Measurements from ENCODE around the gene GNG12. TPM values are rescaled to one million over a fixed set of nuclear protein-coding genes. Genes with fewer than 3 reads are reported as not detected.

Gene GNG12
- total and polyA plus RNA-seq, 4 donors = 61.3 to 157 (median 78.5) TPM

DNA sequence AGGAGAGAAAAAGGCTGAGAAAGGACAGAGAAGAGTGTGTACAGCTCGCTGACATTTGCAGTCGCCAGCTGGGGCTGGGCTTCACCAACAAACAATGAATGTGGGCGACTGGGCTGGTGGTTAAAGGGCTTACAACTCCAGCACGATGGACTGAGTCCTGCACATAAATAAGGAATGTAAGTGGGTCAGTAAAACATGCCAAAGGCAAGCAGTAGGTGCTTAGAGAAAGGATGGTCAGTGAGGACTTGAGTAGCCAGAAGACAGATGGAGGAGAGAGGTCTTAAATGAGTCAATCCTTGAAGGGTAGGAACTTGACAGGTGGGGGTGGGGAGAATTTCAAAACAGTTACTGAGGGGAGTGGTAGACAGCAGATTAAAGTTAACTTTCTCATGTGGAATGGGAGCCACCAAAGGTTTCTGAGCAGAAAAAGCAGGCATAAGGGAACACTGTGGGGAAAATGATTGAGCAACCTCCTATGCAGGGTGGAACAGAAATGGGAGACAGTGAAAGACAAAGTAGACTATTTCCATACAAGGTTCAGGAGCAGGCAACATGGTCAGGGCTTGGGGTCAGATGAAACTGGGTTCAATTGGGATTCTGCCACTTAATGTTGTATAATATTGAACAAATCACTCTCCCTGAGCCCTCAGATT is 110.8 kb downstream of the GNG12 start:
- H3K27me3 ChIP-seq (ENCODE audit: control insufficient read depth, insufficient read depth, low read length) = no peaks in the 10 kb centered on the region
- peaks cover 3% of the 10 kb centered on the region for H3K4me1 ChIP-seq (ENCODE audit: control insufficient read depth, insufficient read depth, low read length)
- no peaks in the 10 kb centered on the region for H3K9me3 ChIP-seq (ENCODE audit: control insufficient read depth, insufficient read depth, low read length)
- DNase-seq (ENCODE audit: low read depth in 4 of 6, low spot score in 6 of 6) = no peak
- H3K27ac ChIP-seq (ENCODE audit: low read depth, low read length) = no peak overlapping the region
- no peak overlapping the region for H3K4me3 ChIP-seq (ENCODE audit: low read depth, low read length)
- H3K36me3 ChIP-seq (ENCODE audit: control insufficient read depth, insufficient read depth, low read length) = no peaks in the 10 kb centered on the region
- WGBS (ENCODE audit: insufficient coverage) = 46% methylated on average over 4 of the region's 4 CpGs

GRCh38 chr1:67721650-67722291 is 111.5 kb downstream of the GNG12 start:
- Histone ChIP-seq H3K27me3 (ENCODE audit: control insufficient read depth, insufficient read depth, low read length) (no peaks in the 10 kb centered on the region), H3K4me3 (ENCODE audit: low read depth, low read length) (no peak overlapping the region), H3K4me1 (ENCODE audit: control insufficient read depth, insufficient read depth, low read length) (peaks cover 8% of the 10 kb centered on the region), H3K9me3 (ENCODE audit: control insufficient read depth, insufficient read depth, low read length) (no peaks in the 10 kb centered on the region), H3K27ac (ENCODE audit: low read depth, low read length) (no peak overlapping the region), H3K36me3 (ENCODE audit: control insufficient read depth, insufficient read depth, low read length) (no peaks in the 10 kb centered on the region)
- 100% methylated on average over 1 of the region's 2 CpGs for WGBS (ENCODE audit: insufficient coverage)
- no peak for DNase-seq (ENCODE audit: low read depth in 4 of 6, low spot score in 6 of 6)

DNA sequence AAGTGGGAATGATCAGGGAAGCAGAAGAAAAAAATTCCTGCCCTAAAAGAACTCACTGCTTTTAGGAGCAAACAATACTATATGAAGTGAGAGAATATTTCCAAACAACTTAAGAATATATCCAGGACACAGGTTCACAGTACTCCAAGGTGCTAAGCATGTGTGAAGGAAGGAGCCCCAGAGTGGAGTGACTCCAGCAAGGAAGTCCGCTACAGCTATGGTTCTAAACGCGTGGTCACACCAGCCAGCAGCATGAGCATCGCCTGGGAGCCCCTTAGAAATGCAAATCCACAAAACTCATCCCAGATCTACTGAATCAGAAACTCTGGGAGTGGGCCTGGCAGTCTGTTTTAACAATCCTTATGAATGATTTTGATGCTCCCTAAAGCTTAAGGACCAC is 112.2 kb downstream of the GNG12 start:
- Histone ChIP-seq H3K27ac (ENCODE audit: low read depth, low read length) (no peak overlapping the region), H3K4me1 (ENCODE audit: control insufficient read depth, insufficient read depth, low read length) (peaks cover 12% of the 10 kb centered on the region), H3K27me3 (ENCODE audit: control insufficient read depth, insufficient read depth, low read length) (no peaks in the 10 kb centered on the region), H3K9me3 (ENCODE audit: control insufficient read depth, insufficient read depth, low read length) (no peaks in the 10 kb centered on the region), H3K4me3 (ENCODE audit: low read depth, low read length) (no peak overlapping the region), H3K36me3 (ENCODE audit: control insufficient read depth, insufficient read depth, low read length) (no peaks in the 10 kb centered on the region)
- DNase-seq (ENCODE audit: low read depth in 4 of 6, low spot score in 6 of 6) = no peak
- WGBS (ENCODE audit: insufficient coverage) = no CpG with 5 or more reads among the region's 4 CpGs

GRCh38 chr1:67719329-67720196 is 113.7 kb downstream of the GNG12 start:
- peaks cover 23% of the 10 kb centered on the region for H3K4me1 ChIP-seq (ENCODE audit: control insufficient read depth, insufficient read depth, low read length)
- no peaks in the 10 kb centered on the region for H3K36me3 ChIP-seq (ENCODE audit: control insufficient read depth, insufficient read depth, low read length)
- DNase-seq (ENCODE audit: low read depth in 4 of 6, low spot score in 6 of 6) = no peak
- H3K27ac ChIP-seq (ENCODE audit: low read depth, low read length) = no peak overlapping the region
- no peaks in the 10 kb centered on the region for H3K27me3 ChIP-seq (ENCODE audit: control insufficient read depth, insufficient read depth, low read length)
- no peak overlapping the region for H3K4me3 ChIP-seq (ENCODE audit: low read depth, low read length)
- no peaks in the 10 kb centered on the region for H3K9me3 ChIP-seq (ENCODE audit: control insufficient read depth, insufficient read depth, low read length)
- 87% methylated on average over 4 of the region's 6 CpGs for WGBS (ENCODE audit: insufficient coverage)

DNA sequence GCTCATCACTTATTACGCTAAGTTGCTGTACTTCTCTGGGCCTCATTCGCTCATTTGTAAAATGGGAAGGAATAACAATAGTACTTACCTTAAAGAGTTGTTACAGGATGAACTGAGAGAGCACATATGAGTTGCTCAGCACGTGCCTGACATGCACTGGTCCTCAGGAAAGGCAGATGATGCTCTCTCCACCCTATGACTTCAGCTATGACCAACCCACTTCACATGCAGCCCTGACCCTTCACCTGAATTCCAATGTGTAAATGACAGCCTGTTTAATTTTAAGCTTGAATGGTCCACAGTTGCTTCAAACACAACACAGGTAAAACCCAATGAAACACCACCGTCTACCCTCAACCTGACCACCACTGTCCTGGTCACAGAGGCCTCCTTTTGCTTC is 115.4 kb downstream of the GNG12 start:
- H3K27me3 ChIP-seq (ENCODE audit: control insufficient read depth, insufficient read depth, low read length) = no peaks in the 10 kb centered on the region
- 71% methylated on average over 2 of the region's 4 CpGs for WGBS (ENCODE audit: insufficient coverage)
- H3K36me3 ChIP-seq (ENCODE audit: control insufficient read depth, insufficient read depth, low read length) = no peaks in the 10 kb centered on the region
- no peak overlapping the region for H3K4me3 ChIP-seq (ENCODE audit: low read depth, low read length)
- H3K27ac ChIP-seq (ENCODE audit: low read depth, low read length) = no peak overlapping the region
- no peak for DNase-seq (ENCODE audit: low read depth in 4 of 6, low spot score in 6 of 6)
- peaks cover 26% of the 10 kb centered on the region for H3K4me1 ChIP-seq (ENCODE audit: control insufficient read depth, insufficient read depth, low read length)
- no peaks in the 10 kb centered on the region for H3K9me3 ChIP-seq (ENCODE audit: control insufficient read depth, insufficient read depth, low read length)

GRCh38 chr1:67716800-67717199 is 116.5 kb downstream of the GNG12 start:
- Histone ChIP-seq H3K27me3 (ENCODE audit: control insufficient read depth, insufficient read depth, low read length) (no peaks in the 10 kb centered on the region), H3K36me3 (ENCODE audit: control insufficient read depth, insufficient read depth, low read length) (no peaks in the 10 kb centered on the region), H3K27ac (ENCODE audit: low read depth, low read length) (no peak overlapping the region), H3K9me3 (ENCODE audit: control insufficient read depth, insufficient read depth, low read length) (no peaks in the 10 kb centered on the region), H3K4me3 (ENCODE audit: low read depth, low read length) (no peak overlapping the region), H3K4me1 (ENCODE audit: control insufficient read depth, insufficient read depth, low read length) (peaks cover 28% of the 10 kb centered on the region)
- DNase-seq (ENCODE audit: low read depth in 4 of 6, low spot score in 6 of 6) = peak in 5 of 6 donors; percentile 24 to 68 (median 40)
- 54% methylated on average over 4 of the region's 4 CpGs for WGBS (ENCODE audit: insufficient coverage)

- Histone ChIP-seq H3K9me3 (ENCODE audit: control insufficient read depth, insufficient read depth, low read length) (no peaks in the 10 kb centered on the region), H3K4me1 (ENCODE audit: control insufficient read depth, insufficient read depth, low read length) (peaks cover 28% of the 10 kb centered on the region), H3K36me3 (ENCODE audit: control insufficient read depth, insufficient read depth, low read length) (no peaks in the 10 kb centered on the region), H3K4me3 (ENCODE audit: low read depth, low read length) (no peak overlapping the region), H3K27ac (ENCODE audit: low read depth, low read length) (no peak overlapping the region), H3K27me3 (ENCODE audit: control insufficient read depth, insufficient read depth, low read length) (no peaks in the 10 kb centered on the region)
- 83% methylated on average over 2 of the region's 2 CpGs for WGBS (ENCODE audit: insufficient coverage)
- DNase-seq (ENCODE audit: low read depth in 4 of 6, low spot score in 6 of 6) = no peak
Measured at GRCh38 chr1:67715819-67716218, 117.4 kb downstream of the GNG12 start.

DNA sequence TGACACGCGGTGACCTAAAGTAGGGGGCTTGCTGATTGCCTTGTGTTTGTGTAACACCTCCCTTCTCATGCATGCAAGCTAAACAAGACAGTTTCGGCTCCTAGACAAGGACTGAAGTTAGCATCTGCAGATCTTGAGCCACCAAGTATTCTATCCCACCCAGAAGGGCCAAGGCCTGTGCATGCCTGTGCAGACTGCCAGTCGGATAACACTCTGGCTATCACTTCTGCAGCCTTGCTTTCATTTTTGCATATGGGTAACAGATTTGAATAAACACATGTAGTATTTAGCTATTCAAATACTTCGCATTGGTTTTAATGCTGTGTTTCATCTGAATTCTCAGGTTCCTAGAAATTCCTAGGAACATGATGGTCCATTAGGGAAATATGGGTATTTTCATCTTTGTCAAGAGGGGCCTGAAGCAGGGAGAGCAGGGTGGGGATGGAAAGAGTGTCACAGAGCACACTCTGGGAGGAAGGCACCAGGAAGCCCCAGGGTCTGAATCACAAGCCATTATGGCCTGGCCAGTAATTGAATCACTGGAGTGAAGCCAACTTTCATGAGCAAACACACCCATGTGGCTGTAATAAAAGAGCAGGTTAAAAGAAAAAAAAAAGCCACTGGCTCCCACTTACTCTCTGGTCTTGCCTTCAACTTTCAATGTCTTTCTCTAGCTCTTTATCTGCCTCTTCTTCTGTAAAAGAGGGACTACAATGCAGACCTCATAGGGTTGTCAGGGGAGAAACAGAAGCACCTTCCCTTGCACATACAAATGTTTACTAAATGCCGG is 120.0 kb downstream of the GNG12 start:
- 96% methylated on average over 4 of the region's 6 CpGs for WGBS (ENCODE audit: insufficient coverage)
- Histone ChIP-seq H3K27ac (ENCODE audit: low read depth, low read length) (no peak overlapping the region), H3K4me3 (ENCODE audit: low read depth, low read length) (no peak overlapping the region), H3K36me3 (ENCODE audit: control insufficient read depth, insufficient read depth, low read length) (peaks cover 2% of the 10 kb centered on the region), H3K9me3 (ENCODE audit: control insufficient read depth, insufficient read depth, low read length) (no peaks in the 10 kb centered on the region), H3K4me1 (ENCODE audit: control insufficient read depth, insufficient read depth, low read length) (peaks cover 32% of the 10 kb centered on the region), H3K27me3 (ENCODE audit: control insufficient read depth, insufficient read depth, low read length) (no peaks in the 10 kb centered on the region)
- DNase-seq (ENCODE audit: low read depth in 4 of 6, low spot score in 6 of 6) = peak in 2 of 6 donors; percentile 48 to 75

DNA sequence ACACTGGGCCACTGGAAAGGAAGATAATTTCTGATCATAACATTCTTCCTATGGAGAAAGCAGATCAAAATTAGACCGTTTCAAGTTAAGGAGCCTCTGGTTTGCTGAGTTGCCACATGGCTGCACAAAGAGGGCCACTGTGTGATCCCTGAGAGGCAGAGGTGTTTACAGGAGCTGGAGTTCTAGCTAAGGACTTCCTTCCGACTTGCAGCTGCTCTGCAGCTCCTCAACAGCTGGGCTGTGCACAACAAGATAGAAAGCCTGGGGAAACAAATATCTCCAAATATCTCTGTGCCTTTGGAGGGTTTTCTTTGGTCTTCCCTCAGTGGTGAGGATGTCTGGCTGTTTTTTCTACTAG is 121.4 kb downstream of the GNG12 start:
- peaks cover 28% of the 10 kb centered on the region for H3K4me1 ChIP-seq (ENCODE audit: control insufficient read depth, insufficient read depth, low read length)
- peaks cover 2% of the 10 kb centered on the region for H3K36me3 ChIP-seq (ENCODE audit: control insufficient read depth, insufficient read depth, low read length)
- H3K27ac ChIP-seq (ENCODE audit: low read depth, low read length) = no peak overlapping the region
- no peak for DNase-seq (ENCODE audit: low read depth in 4 of 6, low spot score in 6 of 6)
- WGBS (ENCODE audit: insufficient coverage) = no CpG with 5 or more reads among the region's 2 CpGs
- H3K27me3 ChIP-seq (ENCODE audit: control insufficient read depth, insufficient read depth, low read length) = no peaks in the 10 kb centered on the region
- H3K4me3 ChIP-seq (ENCODE audit: low read depth, low read length) = no peak overlapping the region
- H3K9me3 ChIP-seq (ENCODE audit: control insufficient read depth, insufficient read depth, low read length) = no peaks in the 10 kb centered on the region
